SK-N-MC (cell line): ENCODE results near the gene PTPA.

Experiments
- EZH2 ChIP-seq: fragments of 200-600 bp; sonication (generic); IDR thresholded peaks from one replicate; pipeline ENCODE4 v1.6.1; 2017; ENCODE audit warnings: antibody characterized with exemption
- FOXP2 ChIP-seq: optimal IDR thresholded peaks from 2 replicates; pipeline ENCODE3; 2011; ENCODE audit warnings: mild to moderate bottlenecking, moderate library complexity; ENCODE audit not compliant: insufficient read depth; ENCODE audit errors: extremely low read length, control extremely low read depth
- POLR2AphosphoS5 ChIP-seq: IDR thresholded peaks from 2 replicates; pipeline ENCODE4 v1.6.1; 2012; ENCODE audit warnings: mild to moderate bottlenecking, low read depth, low read length, borderline replicate concordance

- TF ChIP-seq EZH2 (no peak), POLR2AphosphoS5 (no peak), FOXP2 (no peak)
These were observed 39.6 kb upstream of the PTPA start for GRCh38 chr9:129071526-129072126.
